ENCODE results near the gene RASGEF1B. TPM values are rescaled to one million over a fixed set of nuclear protein-coding genes. Genes with fewer than 3 reads are reported as not detected.
A peak's percentile ranks its signal among the peaks of the same experiment; 100 is the strongest.

Gene RASGEF1B
- total and polyA plus RNA-seq, 9 of the 15 experiments (the other 6 are each of a cell fraction or from before 2014, with no cell fraction given), result 0.04 to 0.57 (median 0.22) TPM

GRCh38 chr4:81421346-81422218, 50.1 kb downstream of the RASGEF1B start (continued):
- TF ChIP-seq ZBTB26 (CRISPR knock-in tag; IDR thresholded peaks at IDR 0.05), result no peak
- TF ChIP-seq KHSRP (IDR thresholded peaks at IDR 0.05), result no peak
- no peak for TF ChIP-seq KLF10 (CRISPR knock-in tag; IDR thresholded peaks at IDR 0.05)
- no peak for TF ChIP-seq TCF15 (CRISPR knock-in tag; IDR thresholded peaks at IDR 0.05)
- no peak for TF ChIP-seq CLOCK (CRISPR knock-in tag; IDR thresholded peaks at IDR 0.05; ENCODE audit: borderline replicate concordance)
- TF ChIP-seq ZNF695 (CRISPR knock-in tag; IDR thresholded peaks at IDR 0.05), result no peak
- TF ChIP-seq THRAP3 (IDR thresholded peaks at IDR 0.05; ENCODE audit: borderline replicate concordance), result no peak
- no peak for TF ChIP-seq CHAMP1 (IDR thresholded peaks at IDR 0.05)
- TF ChIP-seq NCOA4 (IDR thresholded peaks at IDR 0.05; ENCODE audit: partially characterized antibody), result no peak
- no peak for TF ChIP-seq MCM3 (IDR thresholded peaks at IDR 0.05)
- no peak for TF ChIP-seq CAMTA2 (CRISPR knock-in tag; conservative IDR thresholded peaks at IDR 0.05)
- no peak for TF ChIP-seq CREBBP (IDR thresholded peaks at IDR 0.05; ENCODE audit: low read depth, low read length)
- no peak for TF ChIP-seq IFI16 (CRISPR knock-in tag; IDR thresholded peaks at IDR 0.05)
- TF ChIP-seq ZNF133 (CRISPR knock-in tag; IDR thresholded peaks at IDR 0.05), result no peak
- 0 out of 2 replicates have a peak, but pooled peaks have one; percentile 1 for TF ChIP-seq FOXP4 (CRISPR knock-in tag; IDR thresholded peaks at IDR 0.05; ENCODE audit: borderline replicate concordance)
- TF ChIP-seq ZFP1 (CRISPR knock-in tag; IDR thresholded peaks at IDR 0.05), result no peak
- no peak for TF ChIP-seq SIX5 (IDR thresholded peaks at IDR 0.05; ENCODE audit: borderline replicate concordance in 1 of 2, insufficient read depth in 1 of 2, low read depth in 1 of 2, low read length in 2 of 2)
- peak; percentile 87 for TF ChIP-seq MAFK (IDR thresholded peaks at IDR 0.05; ENCODE audit: low read length)

Data from K562 (cell line).